ENCODE data around the gene TMEM235. TPM values are rescaled to one million over a fixed set of nuclear protein-coding genes. Genes with fewer than 3 reads are reported as not detected.

The TMEM235 gene
- total RNA-seq, 3 donors from 2014 or later, result not detected

DNA sequence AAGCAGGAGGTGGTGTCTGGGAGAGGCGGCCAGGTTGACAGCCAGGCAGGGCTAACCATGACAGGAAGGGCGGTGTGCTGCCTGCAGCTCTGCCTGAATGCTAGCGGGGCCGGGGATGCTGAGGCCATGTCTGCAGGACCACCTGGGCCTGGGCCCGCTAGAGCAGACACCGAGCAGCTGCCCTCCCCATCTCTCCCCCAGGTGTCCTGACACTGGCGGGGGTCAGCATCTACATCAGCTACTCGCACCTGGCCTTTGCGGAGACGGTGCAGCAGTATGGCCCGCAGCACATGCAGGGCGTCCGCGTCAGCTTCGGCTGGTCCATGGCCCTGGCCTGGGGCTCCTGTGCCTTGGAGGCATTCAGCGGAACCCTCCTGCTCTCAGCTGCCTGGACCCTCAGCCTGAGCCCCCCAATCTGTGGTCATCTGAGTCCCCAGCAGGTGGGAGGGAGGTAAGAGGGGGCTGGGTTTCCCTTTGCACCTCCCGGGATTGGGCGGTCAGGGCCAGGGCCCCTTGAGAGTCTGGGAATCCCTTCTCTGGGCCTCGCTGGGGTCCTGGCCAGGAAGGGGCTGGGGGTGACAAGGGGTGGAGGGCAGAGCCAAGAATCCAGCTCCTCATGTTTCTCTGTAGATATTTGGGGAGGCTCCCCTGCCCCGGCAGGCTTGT, 7.5 kb downstream of the TMEM235 start:
- Histone ChIP-seq H3K4me1 (no peaks in the 10 kb centered on the region), H3K36me3 (no peaks in the 10 kb centered on the region), H3K27me3 (no peaks in the 10 kb centered on the region), H3K27ac (no peak overlapping the region), H3K4me3 (no peak overlapping the region), H3K9me3 (no peaks in the 10 kb centered on the region)
- intact Hi-C loops (cut with DNase I; ENCODE audit: low total_unique reads), result loop anchor here (10.0 kb wide), 1 partner anchor 1616 kb away; no protein-coding TSS in a partner anchor
- TF ChIP-seq POLR2A (IDR thresholded peaks at IDR 0.05) (no peak), POLR2AphosphoS5 (IDR thresholded peaks at IDR 0.05) (no peak)
- TF ChIP-seq, protein P1, sequence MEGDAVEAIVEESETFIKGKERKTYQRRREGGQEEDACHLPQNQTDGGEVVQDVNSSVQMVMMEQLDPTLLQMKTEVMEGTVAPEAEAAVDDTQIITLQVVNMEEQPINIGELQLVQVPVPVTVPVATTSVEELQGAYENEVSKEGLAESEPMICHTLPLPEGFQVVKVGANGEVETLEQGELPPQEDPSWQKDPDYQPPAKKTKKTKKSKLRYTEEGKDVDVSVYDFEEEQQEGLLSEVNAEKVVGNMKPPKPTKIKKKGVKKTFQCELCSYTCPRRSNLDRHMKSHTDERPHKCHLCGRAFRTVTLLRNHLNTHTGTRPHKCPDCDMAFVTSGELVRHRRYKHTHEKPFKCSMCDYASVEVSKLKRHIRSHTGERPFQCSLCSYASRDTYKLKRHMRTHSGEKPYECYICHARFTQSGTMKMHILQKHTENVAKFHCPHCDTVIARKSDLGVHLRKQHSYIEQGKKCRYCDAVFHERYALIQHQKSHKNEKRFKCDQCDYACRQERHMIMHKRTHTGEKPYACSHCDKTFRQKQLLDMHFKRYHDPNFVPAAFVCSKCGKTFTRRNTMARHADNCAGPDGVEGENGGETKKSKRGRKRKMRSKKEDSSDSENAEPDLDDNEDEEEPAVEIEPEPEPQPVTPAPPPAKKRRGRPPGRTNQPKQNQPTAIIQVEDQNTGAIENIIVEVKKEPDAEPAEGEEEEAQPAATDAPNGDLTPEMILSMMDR (IDR thresholded peaks at IDR 0.05), result no peak
- no peak for DNase-seq (ENCODE audit: low spot score in 2 of 2)

DNA sequence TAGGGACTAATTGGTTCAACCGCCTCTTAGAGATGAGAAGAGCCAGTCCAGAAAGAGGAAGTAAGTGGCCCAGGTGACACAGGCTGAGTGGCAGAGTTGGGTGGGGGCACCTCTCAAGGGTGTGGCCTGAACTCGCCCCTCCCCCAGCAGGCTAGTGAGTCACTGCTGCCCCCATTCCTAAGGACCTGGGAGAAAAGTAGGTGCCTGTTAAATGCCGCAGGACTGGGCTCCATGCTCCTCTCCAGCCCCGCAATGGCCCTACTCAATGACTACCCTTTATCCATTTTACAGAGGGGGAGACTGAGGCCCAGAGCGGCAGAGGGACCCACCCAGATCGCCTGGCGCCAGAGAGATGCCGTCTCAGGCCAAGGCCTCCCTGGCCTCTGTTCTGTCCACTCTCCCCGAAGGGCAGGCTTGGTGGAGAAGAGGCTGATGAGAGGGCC, 8.1 kb downstream of the TMEM235 start:
- intact Hi-C loops (cut with DNase I; ENCODE audit: low total_unique reads), result loop anchor here (10.0 kb wide), 1 partner anchor 1615 kb away; no protein-coding TSS in a partner anchor
- Histone ChIP-seq H3K9me3 (no peaks in the 10 kb centered on the region), H3K4me3 (no peak overlapping the region), H3K36me3 (no peaks in the 10 kb centered on the region), H3K4me1 (no peaks in the 10 kb centered on the region), H3K27ac (no peak overlapping the region), H3K27me3 (no peaks in the 10 kb centered on the region)
- TF ChIP-seq POLR2AphosphoS5 (IDR thresholded peaks at IDR 0.05) (no peak), POLR2A (IDR thresholded peaks at IDR 0.05) (no peak)
- TF ChIP-seq, protein P1 (IDR thresholded peaks at IDR 0.05), result no peak
- DNase-seq (ENCODE audit: low spot score in 2 of 2), result no peak

DNA sequence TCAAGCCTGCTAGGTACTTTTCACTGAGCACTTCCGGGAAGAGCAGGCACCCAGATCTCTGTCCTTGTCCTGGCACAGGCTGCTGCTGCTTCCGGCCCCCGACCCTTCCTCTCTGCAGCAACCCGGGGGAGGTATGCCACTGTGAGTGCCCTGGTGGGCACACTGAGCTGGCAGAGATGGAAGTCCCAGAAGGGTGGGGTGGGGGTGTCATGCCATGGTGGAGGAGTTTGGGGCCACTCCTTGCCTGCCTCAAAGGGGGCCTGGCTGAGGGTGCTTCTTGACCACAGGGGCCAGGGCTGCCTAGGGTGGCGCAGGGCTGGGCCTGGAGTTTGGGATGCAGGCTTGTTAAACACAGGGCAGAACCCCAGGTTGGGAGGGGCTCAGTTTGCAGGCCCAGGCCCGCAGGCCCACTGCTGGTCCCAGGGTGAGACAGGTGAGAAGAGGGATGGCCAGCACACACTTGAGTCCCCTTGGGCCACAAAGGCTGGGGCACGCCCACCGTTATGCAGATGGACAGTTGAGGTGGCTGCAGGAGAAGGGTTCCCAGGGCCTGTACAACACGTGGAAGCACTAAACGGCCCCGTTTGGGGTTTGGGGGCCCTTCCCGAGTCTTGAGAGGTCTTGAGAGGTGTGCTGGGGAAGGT, 8.7 kb downstream of the TMEM235 start:
- DNase-seq (ENCODE audit: low spot score in 2 of 2), result no peak
- Histone ChIP-seq H3K27me3 (no peaks in the 10 kb centered on the region), H3K36me3 (no peaks in the 10 kb centered on the region), H3K4me1 (no peaks in the 10 kb centered on the region), H3K27ac (no peak overlapping the region), H3K9me3 (no peaks in the 10 kb centered on the region), H3K4me3 (no peak overlapping the region)
- TF ChIP-seq POLR2AphosphoS5 (IDR thresholded peaks at IDR 0.05) (no peak), POLR2A (IDR thresholded peaks at IDR 0.05) (no peak)
- TF ChIP-seq, protein P1 (IDR thresholded peaks at IDR 0.05), result no peak
- intact Hi-C loops (cut with DNase I; ENCODE audit: low total_unique reads), result no loop called here

DNA sequence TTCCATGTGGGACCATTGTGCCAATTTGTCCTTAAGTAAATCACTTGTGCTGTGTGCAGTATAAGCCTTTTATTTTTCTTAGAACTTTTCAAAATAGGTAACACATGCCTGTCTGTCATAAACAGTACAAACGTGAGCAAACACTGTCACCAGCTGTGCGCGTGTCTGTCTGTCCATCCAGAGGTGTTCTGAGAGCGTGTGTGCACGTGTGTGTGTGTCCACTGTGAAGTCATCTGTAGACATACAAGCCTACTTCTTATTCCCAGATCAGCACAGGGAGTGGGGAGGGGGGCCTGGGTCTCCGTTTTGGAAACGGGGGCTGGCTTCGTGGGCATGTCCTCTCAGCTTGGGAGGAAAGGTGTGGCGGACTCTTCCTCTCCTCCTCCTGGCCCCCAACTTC, 9.4 kb downstream of the TMEM235 start:
- Histone ChIP-seq H3K27ac (no peak overlapping the region), H3K4me1 (no peaks in the 10 kb centered on the region), H3K9me3 (no peaks in the 10 kb centered on the region), H3K27me3 (no peaks in the 10 kb centered on the region), H3K36me3 (no peaks in the 10 kb centered on the region), H3K4me3 (no peak overlapping the region)
- TF ChIP-seq POLR2A (IDR thresholded peaks at IDR 0.05) (no peak), POLR2AphosphoS5 (IDR thresholded peaks at IDR 0.05) (no peak)
- TF ChIP-seq, protein P1 (IDR thresholded peaks at IDR 0.05), result no peak
- intact Hi-C loops (cut with DNase I; ENCODE audit: low total_unique reads), result no loop called here
- DNase-seq (ENCODE audit: low spot score in 2 of 2), result no peak
